GM12878 (cell line): ENCODE data around the gene TIFAB. TPM values are rescaled to one million over a fixed set of nuclear protein-coding genes. Genes with fewer than 3 reads are reported as not detected.

Experiments used
- ATAC-seq: fragments of 200-7000 bp; cut with Tn5 transposase; 3 replicates; pipeline ENCODE4 v1.9.1; 2020; ENCODE audit warnings: mild to moderate bottlenecking, moderate library complexity
- BruUV-seq: library from RNA; stranded (reverse); fragments of 400-500 nt; replicated peaks from 2 replicates; lab custom pipeline; 2021; lab: Mats Ljungman, UMichigan
- CTCF ChIA-PET: fragments of 300-600 bp; sonication (Branson Sonifier 250); formaldehyde crosslinking; extraction: SDS; loops from one replicate; lab custom pipeline; 2021; ENCODE audit warnings: inconsistent platforms; lab: Yijun Ruan, JAX
- POLR2A ChIA-PET: fragments of 350-600 bp; formaldehyde crosslinking; extraction: SDS; loops from one replicate; lab custom pipeline; 2021; ENCODE audit warnings: inconsistent platforms; lab: Charles Lee
- RAD21 ChIA-PET: fragments of 300-600 bp; sonication (Branson Sonifier 250); formaldehyde crosslinking; loops from one replicate; lab custom pipeline; 2023; ENCODE audit warnings: antibody characterized with exemption; ENCODE audit not compliant: unreplicated experiment; lab: Charles Lee
- SMC1A ChIA-PET: fragments of 300-600 bp; sonication (Branson Sonifier 250); formaldehyde crosslinking; loops from one replicate; lab custom pipeline; 2023; ENCODE audit not compliant: unreplicated experiment, uncharacterized antibody; lab: Charles Lee
- DNase-seq: peaks from one replicate; pipeline ENCODE4 v3.0.0-alpha.2; 2011; ENCODE audit warnings: low read depth, low spot score
- FAIRE-seq: peaks from 3 replicates; lab custom pipeline; 2011; peaks lifted over from hg19 to GRCh38; lab: Jason Lieb, UNC
- H2AFZ ChIP-seq: 2 replicates; pipeline ENCODE4 v1.6.0; 2011; ENCODE audit warnings: low read depth, low read length, control low read depth; ENCODE audit not compliant: control insufficient read depth
- H3K27ac ChIP-seq: 2 replicates; pipeline ENCODE4 v1.5.1; 2011; ENCODE audit warnings: control low read depth; ENCODE audit not compliant: control insufficient read depth, insufficient read depth
- H3K27me3 ChIP-seq, 2 experiments: replicated peaks in 1 of 2; 2 replicates each; pipeline versions ENCODE4 v1.6.0 to v1.6.1; 2011; ENCODE audit warnings: low read length in 1 of 2; ENCODE audit not compliant: control insufficient read depth in 2 of 2, insufficient read depth in 2 of 2
- H3K36me3 ChIP-seq, 2 experiments: 2 replicates each; pipeline ENCODE4 v1.5.1; 2011; ENCODE audit warnings: low read length in 1 of 2; ENCODE audit not compliant: control insufficient read depth in 2 of 2, insufficient read depth in 2 of 2
- H3K4me1 ChIP-seq: 2 replicates; pipeline ENCODE4 v1.6.1; 2011; ENCODE audit warnings: mild to moderate bottlenecking, low read length, moderate library complexity, mixed read lengths; ENCODE audit not compliant: control insufficient read depth, insufficient read depth
- H3K4me2 ChIP-seq: 2 replicates; pipeline ENCODE4 v1.6.0; 2011; ENCODE audit warnings: control low read depth; ENCODE audit not compliant: control insufficient read depth, insufficient read depth
- H3K4me3 ChIP-seq: fragments of 200-600 bp; sonication (generic); 2 replicates; pipeline ENCODE4 v1.5.1; 2016
- H3K79me2 ChIP-seq: 2 replicates; pipeline ENCODE4 v1.6.0; 2011; ENCODE audit warnings: low read length; ENCODE audit not compliant: control insufficient read depth, insufficient read depth
- H3K9ac ChIP-seq: 2 replicates; pipeline ENCODE4 v1.8.0; 2011; ENCODE audit warnings: low read length, control low read depth, mixed read lengths; ENCODE audit not compliant: control insufficient read depth, insufficient read depth
- H3K9me3 ChIP-seq: replicated peaks from 3 replicates; pipeline ENCODE4 v1.5.1; 2011; ENCODE audit warnings: mild to moderate bottlenecking, low read length; ENCODE audit not compliant: control insufficient read depth, insufficient read depth
- H4K20me1 ChIP-seq: 2 replicates; pipeline ENCODE4 v1.6.0; 2011; ENCODE audit not compliant: control insufficient read depth, insufficient read depth
- CBX3 ChIP-seq: fragments of 200-600 bp; sonication (generic); IDR thresholded peaks from 2 replicates; pipeline ENCODE4 v1.6.1; 2016; ENCODE audit warnings: low read depth, borderline replicate concordance
- MYB ChIP-seq: fragments of 150-350 bp; IDR thresholded peaks from 2 replicates; pipeline ENCODE4 v1.6.1; 2014; ENCODE audit warnings: mild to moderate bottlenecking, low read depth, low read length, borderline replicate concordance
- POLR2AphosphoS5 ChIP-seq: IDR thresholded peaks from 2 replicates; pipeline ENCODE4 v1.6.1; 2011; ENCODE audit warnings: mild to moderate bottlenecking, low read length, inconsistent platforms
- RAD21 ChIP-seq: IDR thresholded peaks from 2 replicates; pipeline ENCODE4 v1.6.1; 2011; ENCODE audit warnings: mild to moderate bottlenecking, low read depth, low read length, moderate library complexity; ENCODE audit not compliant: insufficient read depth
- SIX5 ChIP-seq: IDR thresholded peaks from 2 replicates; pipeline ENCODE4 v1.6.1; 2011; ENCODE audit warnings: mild to moderate bottlenecking, low read depth, low read length, moderate library complexity; ENCODE audit not compliant: severe bottlenecking
- SREBF2 ChIP-seq: IDR thresholded peaks from 2 replicates; pipeline ENCODE4 v1.6.1; 2012; ENCODE audit warnings: mild to moderate bottlenecking, low read length
- STAT1 ChIP-seq: fragments of 450-650 bp; conservative IDR thresholded peaks from 2 replicates; pipeline ENCODE4 v1.6.1; 2014; ENCODE audit warnings: antibody characterized with exemption, mild to moderate bottlenecking
- SUZ12 ChIP-seq: fragments of 200-600 bp; sonication (generic); IDR thresholded peaks from one replicate; pipeline ENCODE4 v1.6.1; 2018; ENCODE audit warnings: antibody characterized with exemption, mild to moderate bottlenecking; ENCODE audit not compliant: unreplicated experiment
- TAF1 ChIP-seq: IDR thresholded peaks from 2 replicates; pipeline ENCODE4 v1.6.1; 2011; ENCODE audit warnings: mild to moderate bottlenecking, low read depth, low read length, borderline replicate concordance
- TCF12 ChIP-seq: IDR thresholded peaks from 2 replicates; pipeline ENCODE4 v1.6.1; 2011; ENCODE audit warnings: low read depth, mild to moderate bottlenecking, low read length
- USF1 ChIP-seq: IDR thresholded peaks from 2 replicates; pipeline ENCODE4 v1.6.1; 2011; ENCODE audit warnings: borderline replicate concordance, low read depth, mild to moderate bottlenecking, moderate library complexity, mixed read lengths, low read length; ENCODE audit not compliant: insufficient read depth; ENCODE audit errors: extremely low read length
- ZBTB33 ChIP-seq: fragments of 450-650 bp; IDR thresholded peaks from 2 replicates; pipeline ENCODE4 v1.6.1; 2017; ENCODE audit warnings: mild to moderate bottlenecking
- ZNF207 ChIP-seq: fragments of 450-650 bp; IDR thresholded peaks from 2 replicates; pipeline ENCODE4 v1.6.1; 2014; ENCODE audit warnings: antibody characterized with exemption, mild to moderate bottlenecking, borderline replicate concordance
- ZNF24 ChIP-seq: fragments of 450-650 bp; IDR thresholded peaks from 2 replicates; pipeline ENCODE4 v1.6.1; 2017; ENCODE audit warnings: antibody characterized with exemption, mild to moderate bottlenecking
- whole genome bisulfite sequencing: methylation state at CpG from one replicate; pipeline ENCODE4 v1.1.6; 2016; ENCODE audit warnings: low lambda C conversion rate; ENCODE audit not compliant: insufficient replicate concordance, insufficient coverage; ENCODE audit errors: missing lambda C conversion rate; 5-methylcytosine and 5-hydroxymethylcytosine counted together
- in situ Hi-C: fragments of 300-500 bp; cut with MboI; formaldehyde crosslinking; loops from 9 replicates; pipeline ENCODE4 v1.14.3; 2018; ENCODE audit warnings: mixed read lengths
- intact Hi-C: fragments of 100-400 bp; cut with micrococcal nuclease; formaldehyde crosslinking; loops from one replicate; pipeline ENCODE4 v1.14.2; 2022; ENCODE audit not compliant: unreplicated experiment
- polyA plus RNA-seq, 11 experiments: library from polyadenylated mRNA; depleted of rRNA in 4 of 11; unstranded in 6 of 11; stranded (reverse) in 5 of 11; fragments of >200 nt; fragmentation: Nextera tagmentation in 4 of 11; fragmentation: Illumina TruSeq in 1 of 11; extraction: Ambion mirVana in 4 of 11; extraction: Trizol in 1 of 11; gene quantifications; 1 replicate in 1 of 11; 2 replicates in 10 of 11; pipeline versions ENCODE4 v1.2.1 to v1.2.3, GENCODE V29; 2011 to 2016; ENCODE audit warnings: inconsistent platforms in 2 of 11, missing spikeins in 2 of 11, low read depth in 1 of 11
- total RNA-seq, 4 experiments: library from RNA; depleted of rRNA in 3 of 4; stranded (reverse); fragments of >200 nt in 3 of 4; fragmentation: Illumina TruSeq in 1 of 4; extraction: Trizol in 1 of 4; gene quantifications; 2 replicates each; pipeline versions ENCODE4 v1.2.1 to v1.2.3, GENCODE V29; 2013 to 2021
- TF ChIP-seq, protein P1 (sequence below): IDR thresholded peaks from 2 replicates; pipeline ENCODE4 v1.6.1; 2012; ENCODE audit warnings: mild to moderate bottlenecking, low read depth, low read length
- TF ChIP-seq, protein P2 (sequence below): IDR thresholded peaks from 2 replicates; pipeline ENCODE4 v1.6.1; 2012; ENCODE audit warnings: low read depth, low read length, improper control_type of control experiment

Gene TIFAB
- total and polyA plus RNA-seq, 10 of the 15 experiments (the other 5 are each of a cell fraction or from before 2014, with no cell fraction given), result not detected

DNA sequence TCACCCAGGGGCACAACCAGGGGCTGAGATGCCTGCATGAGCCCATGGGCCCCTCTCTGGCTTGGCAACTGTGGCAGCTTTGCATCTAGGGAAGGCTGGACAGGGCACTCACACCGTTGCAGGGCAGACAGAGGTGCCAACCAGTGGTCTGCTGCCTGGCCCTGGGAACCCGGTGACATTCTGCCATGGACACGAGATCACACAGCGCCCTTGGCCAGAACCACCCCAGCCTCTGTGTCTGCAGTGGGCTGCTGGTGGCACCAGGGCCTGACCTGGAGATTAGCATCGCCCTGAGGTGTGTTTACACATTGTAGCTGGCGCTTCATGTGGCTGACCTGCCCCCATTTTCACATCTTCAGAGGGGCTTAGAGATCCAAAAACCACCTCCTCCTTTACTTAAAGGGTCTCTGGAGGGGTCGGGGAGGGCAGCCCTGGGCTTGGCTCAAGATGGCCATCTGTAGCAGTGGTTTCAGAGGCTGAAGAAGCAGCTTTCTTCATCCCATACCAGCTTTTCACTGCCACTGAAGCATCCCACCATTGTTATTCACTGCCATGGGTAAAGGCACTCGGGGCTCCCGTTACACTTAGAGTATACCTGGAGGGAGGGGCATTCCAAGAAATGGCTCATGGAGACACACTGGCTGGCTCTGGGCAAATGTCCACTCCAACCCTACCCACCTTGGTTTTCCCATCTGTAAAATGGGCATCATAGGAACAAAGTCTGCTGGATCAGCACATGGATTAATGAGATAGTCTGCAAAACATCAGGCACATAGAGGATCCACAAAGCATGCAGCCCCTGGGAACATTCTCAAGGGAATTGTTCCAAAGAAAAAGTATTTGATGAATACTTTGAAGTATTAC is 16.5 kb downstream of the TIFAB start:
- ATAC-seq (no peak), DNase-seq (no peak), FAIRE-seq (no peak)
- in situ Hi-C loops (no loop called here), intact Hi-C loops (no loop called here)
- H2AFZ ChIP-seq, result no peak overlapping the region
- ChIA-PET POLR2A (no interaction called here), CTCF (interaction anchor here (1.7 to 5.7 kb wide), 3 partner anchors 10 to 26 kb away, joined by 4 to 48 read pairs (median 19); no protein-coding TSS in a partner anchor), RAD21 (no interaction called here), SMC1A (interaction anchor here (2.0 kb wide), 1 partner anchor 10 kb away, joined by 4 read pairs; no protein-coding TSS in a partner anchor)
- H3K4me1 ChIP-seq, result peaks cover 15% of the 10 kb centered on the region
- H3K36me3 ChIP-seq, result no peaks in the 10 kb centered on the region
- no TSS peak for BruUV-seq
- H3K9me3 ChIP-seq, result no peaks in the 10 kb centered on the region
- H3K27ac ChIP-seq, result no peak overlapping the region
- WGBS, result 26% methylated on average over 9 of the region's 9 CpGs
- no peaks in the 10 kb centered on the region; a peak in 1 of 4 replicates for H3K27me3 ChIP-seq
- H4K20me1 ChIP-seq, result no peaks in the 10 kb centered on the region
- H3K4me3 ChIP-seq, result no peak overlapping the region
- H3K4me2 ChIP-seq, result no peak overlapping the region
- H3K79me2 ChIP-seq, result no peaks in the 10 kb centered on the region
- H3K9ac ChIP-seq, result no peak overlapping the region
- TF ChIP-seq SREBF2 (no peak), ZNF207 (no peak), ZBTB33 (no peak), TCF12 (no peak), USF1 (no peak), MYB (no peak), ZNF24 (no peak), RAD21 (no peak), POLR2AphosphoS5 (no peak), SIX5 (no peak), TAF1 (no peak), CBX3 (no peak), STAT1 (no peak), SUZ12 (no peak)
- TF ChIP-seq, protein P1, sequence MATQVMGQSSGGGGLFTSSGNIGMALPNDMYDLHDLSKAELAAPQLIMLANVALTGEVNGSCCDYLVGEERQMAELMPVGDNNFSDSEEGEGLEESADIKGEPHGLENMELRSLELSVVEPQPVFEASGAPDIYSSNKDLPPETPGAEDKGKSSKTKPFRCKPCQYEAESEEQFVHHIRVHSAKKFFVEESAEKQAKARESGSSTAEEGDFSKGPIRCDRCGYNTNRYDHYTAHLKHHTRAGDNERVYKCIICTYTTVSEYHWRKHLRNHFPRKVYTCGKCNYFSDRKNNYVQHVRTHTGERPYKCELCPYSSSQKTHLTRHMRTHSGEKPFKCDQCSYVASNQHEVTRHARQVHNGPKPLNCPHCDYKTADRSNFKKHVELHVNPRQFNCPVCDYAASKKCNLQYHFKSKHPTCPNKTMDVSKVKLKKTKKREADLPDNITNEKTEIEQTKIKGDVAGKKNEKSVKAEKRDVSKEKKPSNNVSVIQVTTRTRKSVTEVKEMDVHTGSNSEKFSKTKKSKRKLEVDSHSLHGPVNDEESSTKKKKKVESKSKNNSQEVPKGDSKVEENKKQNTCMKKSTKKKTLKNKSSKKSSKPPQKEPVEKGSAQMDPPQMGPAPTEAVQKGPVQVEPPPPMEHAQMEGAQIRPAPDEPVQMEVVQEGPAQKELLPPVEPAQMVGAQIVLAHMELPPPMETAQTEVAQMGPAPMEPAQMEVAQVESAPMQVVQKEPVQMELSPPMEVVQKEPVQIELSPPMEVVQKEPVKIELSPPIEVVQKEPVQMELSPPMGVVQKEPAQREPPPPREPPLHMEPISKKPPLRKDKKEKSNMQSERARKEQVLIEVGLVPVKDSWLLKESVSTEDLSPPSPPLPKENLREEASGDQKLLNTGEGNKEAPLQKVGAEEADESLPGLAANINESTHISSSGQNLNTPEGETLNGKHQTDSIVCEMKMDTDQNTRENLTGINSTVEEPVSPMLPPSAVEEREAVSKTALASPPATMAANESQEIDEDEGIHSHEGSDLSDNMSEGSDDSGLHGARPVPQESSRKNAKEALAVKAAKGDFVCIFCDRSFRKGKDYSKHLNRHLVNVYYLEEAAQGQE, result no peak
- TF ChIP-seq, protein P2, sequence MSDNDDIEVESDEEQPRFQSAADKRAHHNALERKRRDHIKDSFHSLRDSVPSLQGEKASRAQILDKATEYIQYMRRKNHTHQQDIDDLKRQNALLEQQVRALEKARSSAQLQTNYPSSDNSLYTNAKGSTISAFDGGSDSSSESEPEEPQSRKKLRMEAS, result no peak
